Duodenal mucosa (tissue), 2 donors: ENCODE results near the gene WWOX.

Experiments used
- H3K27ac ChIP-seq: one replicate; pipeline ENCODE4 v1.7.0; 2013; ENCODE audit warnings: low read depth, low read length
- H3K27me3 ChIP-seq, 2 donors: one replicate each; pipeline ENCODE4 v1.7.0; 2013; ENCODE audit warnings: low read length in 2 of 2, control low read depth in 1 of 2; ENCODE audit not compliant: insufficient read depth in 2 of 2, control insufficient read depth in 1 of 2
- H3K36me3 ChIP-seq, 2 donors: one replicate each; pipeline ENCODE4 v1.7.0; 2013; ENCODE audit warnings: low read length in 2 of 2, control low read depth in 1 of 2; ENCODE audit not compliant: insufficient read depth in 2 of 2, control insufficient read depth in 1 of 2
- H3K4me1 ChIP-seq, 2 donors: one replicate each; pipeline ENCODE4 v1.7.0; 2013; ENCODE audit warnings: low read length in 2 of 2, control low read depth in 1 of 2; ENCODE audit not compliant: insufficient read depth in 2 of 2, control insufficient read depth in 1 of 2
- H3K4me3 ChIP-seq, 2 donors: one replicate each; pipeline ENCODE4 v1.7.0; 2013; ENCODE audit warnings: low read length in 2 of 2, low read depth in 1 of 2
- H3K9ac ChIP-seq, 2 donors: one replicate each; pipeline ENCODE4 v1.7.0; 2013; ENCODE audit warnings: low read length in 2 of 2, low read depth in 1 of 2
- H3K9me3 ChIP-seq, 2 donors: one replicate each; pipeline ENCODE4 v1.7.0; 2013; ENCODE audit warnings: low read length in 2 of 2, control low read depth in 1 of 2; ENCODE audit not compliant: control insufficient read depth in 1 of 2

Gene WWOX

DNA sequence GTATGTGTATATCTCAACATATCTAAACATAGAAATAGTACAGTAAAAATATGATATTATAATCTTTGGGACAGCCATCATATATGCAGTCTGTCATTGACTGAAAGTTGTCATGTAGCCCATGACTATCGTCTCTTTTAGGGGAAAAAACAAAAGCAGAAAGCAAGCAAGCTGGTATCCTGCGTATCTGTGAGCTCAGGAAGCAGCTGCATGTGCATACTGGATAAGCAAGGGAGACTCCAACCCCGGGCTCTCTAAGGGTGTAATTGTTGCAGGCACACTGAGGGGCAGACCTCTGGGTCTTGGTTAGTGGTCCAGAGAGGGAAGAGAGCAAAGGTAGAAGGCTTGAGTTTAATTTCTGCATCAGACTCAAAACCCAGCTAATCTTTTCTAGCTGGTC, 920.0 kb downstream of the WWOX start:
- Histone ChIP-seq H3K4me1 (no peaks in the 10 kb centered on the region), H3K9ac (no peak overlapping the region), H3K36me3 (no peaks in the 10 kb centered on the region), H3K9me3 (no peaks in the 10 kb centered on the region), H3K27ac (no peak overlapping the region), H3K27me3 (no peaks in the 10 kb centered on the region), H3K4me3 (no peak overlapping the region)

GRCh38 chr16:79021991-79022630, 922.7 kb downstream of the WWOX start:
- no peaks in the 10 kb centered on the region for H3K36me3 ChIP-seq
- no peaks in the 10 kb centered on the region for H3K9me3 ChIP-seq
- H3K9ac ChIP-seq: no peak overlapping the region
- no peaks in the 10 kb centered on the region for H3K4me1 ChIP-seq
- H3K27me3 ChIP-seq: no peaks in the 10 kb centered on the region
- no peak overlapping the region for H3K4me3 ChIP-seq
- no peak overlapping the region for H3K27ac ChIP-seq

GRCh38 chr16:79026117-79026516, 926.7 kb downstream of the WWOX start:
- Histone ChIP-seq H3K27me3 (no peaks in the 10 kb centered on the region), H3K9ac (no peak overlapping the region), H3K27ac (no peak overlapping the region), H3K4me3 (no peak overlapping the region), H3K9me3 (no peaks in the 10 kb centered on the region), H3K36me3 (no peaks in the 10 kb centered on the region), H3K4me1 (no peaks in the 10 kb centered on the region)

- Histone ChIP-seq H3K27me3 (no peaks in the 10 kb centered on the region), H3K27ac (no peak overlapping the region), H3K9me3 (no peaks in the 10 kb centered on the region), H3K9ac (no peak overlapping the region), H3K36me3 (no peaks in the 10 kb centered on the region), H3K4me1 (peaks cover 0 to 5% of the 10 kb centered on the region in 2 donors), H3K4me3 (no peak overlapping the region)
Observed at GRCh38 chr16:79036541-79036940, 937.1 kb downstream of the WWOX start.

DNA sequence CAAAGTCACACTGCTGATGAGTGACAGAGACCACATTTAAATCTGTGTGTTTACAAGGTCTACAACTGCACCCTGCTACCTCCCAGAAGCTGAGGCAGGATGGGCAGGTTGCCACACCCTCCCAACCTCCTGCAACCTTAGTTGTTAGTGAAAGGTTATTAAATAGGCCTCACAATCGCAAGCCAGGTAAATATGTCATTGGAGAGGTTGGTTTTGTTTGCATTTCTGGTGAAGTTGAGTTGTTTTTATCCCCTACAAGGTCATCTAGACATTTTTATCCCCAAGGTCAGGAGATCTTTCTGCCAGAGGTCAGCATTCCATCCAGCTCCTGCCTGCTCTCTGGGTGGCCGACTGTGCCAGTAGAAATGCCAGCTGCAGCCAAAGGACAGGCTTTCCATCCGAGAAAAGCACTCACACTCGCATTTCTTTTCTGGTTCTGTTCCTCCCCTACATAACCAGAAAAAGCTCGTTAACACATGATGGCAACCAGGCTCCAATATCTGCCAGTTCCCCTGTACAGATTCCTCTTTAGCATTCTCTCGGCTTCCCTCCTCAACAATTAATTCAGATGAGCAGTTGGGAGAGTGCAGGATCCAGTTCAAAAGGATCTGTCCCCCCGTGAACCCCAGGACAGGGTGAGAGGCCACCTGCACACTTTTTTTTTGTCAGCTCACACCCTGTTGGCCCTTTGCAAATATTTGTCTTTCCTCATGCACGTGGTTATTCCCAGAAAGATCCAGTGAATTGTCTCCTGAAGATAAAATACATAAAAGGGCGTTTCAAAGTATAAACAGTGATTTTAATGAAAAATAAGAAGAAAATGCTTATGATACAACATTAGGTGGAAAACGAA, 938.3 kb downstream of the WWOX start:
- Histone ChIP-seq H3K36me3 (no peaks in the 10 kb centered on the region), H3K9ac (no peak overlapping the region), H3K4me1 (peaks cover 0 to 5% of the 10 kb centered on the region in 2 donors), H3K4me3 (no peak overlapping the region), H3K27ac (no peak overlapping the region), H3K27me3 (no peaks in the 10 kb centered on the region), H3K9me3 (no peaks in the 10 kb centered on the region)

DNA sequence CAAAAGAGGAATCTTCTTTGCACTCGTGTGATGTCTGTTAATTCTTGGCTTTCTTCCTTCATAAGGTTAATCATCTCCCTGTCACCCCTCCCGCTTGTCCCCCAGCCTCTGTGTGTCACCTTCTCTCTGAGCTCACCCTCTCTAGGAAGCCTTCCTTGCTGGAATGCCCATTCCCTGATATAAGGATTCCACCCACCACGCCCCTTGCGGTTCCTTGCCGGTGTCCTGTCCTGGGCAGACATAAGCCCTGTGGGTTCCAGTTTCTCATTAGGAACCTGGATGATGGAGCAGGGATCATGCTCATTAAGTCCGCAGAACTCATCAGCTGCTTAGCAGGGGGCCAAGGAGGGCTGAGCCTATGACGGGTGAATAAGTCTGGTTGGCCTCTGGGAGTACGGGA, 941.8 kb downstream of the WWOX start:
- Histone ChIP-seq H3K9ac (no peak overlapping the region), H3K27me3 (no peaks in the 10 kb centered on the region), H3K4me3 (no peak overlapping the region), H3K36me3 (no peaks in the 10 kb centered on the region), H3K9me3 (no peaks in the 10 kb centered on the region), H3K27ac (no peak overlapping the region), H3K4me1 (peaks cover 0 to 5% of the 10 kb centered on the region in 2 donors)

DNA sequence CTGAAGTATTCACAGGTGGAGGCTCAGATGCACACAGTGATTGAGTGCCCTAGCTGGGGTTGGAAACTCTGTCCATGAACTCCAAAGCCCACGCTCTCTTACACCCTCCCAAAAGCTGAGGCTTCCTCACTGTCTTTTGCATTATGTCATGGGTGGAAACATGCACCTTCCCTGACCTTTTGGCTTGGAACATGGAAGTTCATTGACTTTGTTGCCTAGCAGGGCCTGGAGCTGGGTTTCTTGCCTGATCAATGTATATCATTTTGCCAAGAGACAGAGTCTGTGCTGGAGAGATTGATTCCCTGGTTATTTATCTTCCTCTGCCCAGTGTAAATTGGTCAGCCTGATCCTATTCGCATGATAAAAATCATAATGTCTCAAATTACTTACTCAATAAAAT, 942.7 kb downstream of the WWOX start:
- Histone ChIP-seq H3K27ac (no peak overlapping the region), H3K4me3 (no peak overlapping the region), H3K9me3 (no peaks in the 10 kb centered on the region), H3K9ac (no peak overlapping the region), H3K27me3 (no peaks in the 10 kb centered on the region), H3K36me3 (no peaks in the 10 kb centered on the region), H3K4me1 (peaks cover 0 to 5% of the 10 kb centered on the region in 2 donors)

GRCh38 chr16:79042886-79043285, 943.4 kb downstream of the WWOX start:
- Histone ChIP-seq H3K36me3 (no peaks in the 10 kb centered on the region), H3K27me3 (no peaks in the 10 kb centered on the region), H3K9me3 (no peaks in the 10 kb centered on the region), H3K27ac (no peak overlapping the region), H3K4me3 (no peak overlapping the region), H3K9ac (no peak overlapping the region), H3K4me1 (peaks cover 0 to 3% of the 10 kb centered on the region in 2 donors)

GRCh38 chr16:79045191-79045590, 945.7 kb downstream of the WWOX start:
- no peaks in the 10 kb centered on the region for H3K9me3 ChIP-seq
- H3K36me3 ChIP-seq: no peaks in the 10 kb centered on the region
- H3K4me3 ChIP-seq: no peak overlapping the region
- H3K27me3 ChIP-seq: no peaks in the 10 kb centered on the region
- H3K9ac ChIP-seq: no peak overlapping the region
- H3K4me1 ChIP-seq: no peaks in the 10 kb centered on the region
- no peak overlapping the region for H3K27ac ChIP-seq

DNA sequence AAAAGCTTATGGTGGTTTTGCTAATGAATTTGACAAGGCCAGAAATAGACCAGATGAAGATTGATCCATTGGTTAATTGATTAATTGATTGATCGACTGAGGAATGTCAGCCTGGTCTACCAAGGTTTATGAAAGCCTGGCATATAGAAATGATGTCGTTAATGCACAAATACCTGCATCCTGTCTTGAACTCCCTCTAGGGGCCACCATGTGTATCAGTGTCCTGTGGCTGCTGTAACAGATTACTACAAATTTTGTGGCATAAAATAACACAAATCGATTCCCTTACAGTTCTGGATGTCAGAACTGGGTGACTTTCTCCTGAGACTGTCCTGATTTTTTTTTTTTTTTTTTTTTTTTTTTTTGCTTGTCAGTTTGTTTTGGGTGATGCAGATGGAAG, 947.9 kb downstream of the WWOX start:
- Histone ChIP-seq H3K4me3 (no peak overlapping the region), H3K4me1 (no peaks in the 10 kb centered on the region)

More for the DNA sequence above, 947.9 kb downstream of the WWOX start:
- no peaks in the 10 kb centered on the region for H3K27me3 ChIP-seq
- no peak overlapping the region for H3K9ac ChIP-seq
- no peaks in the 10 kb centered on the region for H3K9me3 ChIP-seq
- H3K36me3 ChIP-seq: no peaks in the 10 kb centered on the region
- no peak overlapping the region for H3K27ac ChIP-seq
